Spleen (tissue), 7 donors: ENCODE measurements around the gene IL23A.

Source experiments
- CTCF ChIP-seq, 11 experiments: fragments of 200-600 bp in 7 of 11; fragments of 450-650 bp in 4 of 11; sonication (generic) in 4 of 11; IDR thresholded peaks in 8 of 11; conservative IDR thresholded peaks in 3 of 11; 1 replicate in 7 of 11; 2 replicates in 4 of 11; pipeline versions ENCODE4 v1.4.0 to v1.8.0; 2016 to 2021; ENCODE audit warnings: antibody characterized with exemption in 11 of 11, inconsistent platforms in 4 of 11, mild to moderate bottlenecking in 1 of 11
- POLR2A ChIP-seq, 3 donors: fragments of 450-650 bp; IDR thresholded peaks; one replicate each; pipeline ENCODE4 v1.5.1; 2017; ENCODE audit warnings: antibody characterized with exemption in 3 of 3, mild to moderate bottlenecking in 1 of 3
- POLR2AphosphoS5 ChIP-seq, 3 donors: sonication (generic); formaldehyde crosslinking; IDR thresholded peaks; one replicate each; pipeline ENCODE4 v1.5.1; 2017; ENCODE audit warnings: antibody characterized with exemption in 3 of 3
- donor health status: DM: no; HTN: no; CAD: no; lungs with moderate emphysema.
- donor health status: DM: no; HTN: no; CAD: no.
- donor health status: DM: no; HTN: no; CAD: no.

GRCh38 chr12:56296295-56296694 is 42.4 kb upstream of the IL23A start:
- no peak for TF ChIP-seq CTCF (IDR thresholded peaks at IDR 0.05 in 8 of 11, conservative IDR thresholded peaks at IDR 0.05 in 3 of 11)
- no peak for TF ChIP-seq POLR2A (IDR thresholded peaks at IDR 0.05)
- no peak for TF ChIP-seq POLR2AphosphoS5 (IDR thresholded peaks at IDR 0.05)
